GM10266 (cell line): ENCODE data around the gene HIPK1.

Experiments used
- DNase-seq: peaks from one replicate; pipeline ENCODE4 v3.0.0; 2012; ENCODE audit errors: extremely low spot score
- TF ChIP-seq, protein P1 (sequence below): IDR thresholded peaks from 2 replicates; pipeline ENCODE4 v1.5.1; 2012; ENCODE audit warnings: mild to moderate bottlenecking, low read depth; ENCODE audit not compliant: control insufficient read depth, insufficient read depth; ENCODE audit errors: missing control alignments

Gene HIPK1

DNA sequence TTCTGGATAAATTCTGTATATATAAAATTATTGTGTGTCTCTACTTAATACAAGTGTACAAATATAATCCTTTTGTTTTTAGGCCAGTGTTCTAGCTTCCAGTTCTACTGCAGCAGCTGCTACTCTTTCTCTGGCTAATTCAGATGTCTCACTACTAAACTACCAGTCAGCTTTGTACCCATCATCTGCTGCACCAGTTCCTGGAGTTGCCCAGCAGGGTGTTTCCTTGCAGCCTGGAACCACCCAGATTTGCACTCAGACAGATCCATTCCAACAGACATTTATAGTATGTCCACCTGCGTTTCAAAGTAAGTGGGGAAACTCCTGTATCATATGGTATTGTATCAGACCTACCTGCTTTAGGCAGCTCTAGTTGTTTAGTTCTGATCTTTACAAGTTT lies 28.9 kb downstream of the HIPK1 start:
- no peak for DNase-seq
- TF ChIP-seq, protein P1, sequence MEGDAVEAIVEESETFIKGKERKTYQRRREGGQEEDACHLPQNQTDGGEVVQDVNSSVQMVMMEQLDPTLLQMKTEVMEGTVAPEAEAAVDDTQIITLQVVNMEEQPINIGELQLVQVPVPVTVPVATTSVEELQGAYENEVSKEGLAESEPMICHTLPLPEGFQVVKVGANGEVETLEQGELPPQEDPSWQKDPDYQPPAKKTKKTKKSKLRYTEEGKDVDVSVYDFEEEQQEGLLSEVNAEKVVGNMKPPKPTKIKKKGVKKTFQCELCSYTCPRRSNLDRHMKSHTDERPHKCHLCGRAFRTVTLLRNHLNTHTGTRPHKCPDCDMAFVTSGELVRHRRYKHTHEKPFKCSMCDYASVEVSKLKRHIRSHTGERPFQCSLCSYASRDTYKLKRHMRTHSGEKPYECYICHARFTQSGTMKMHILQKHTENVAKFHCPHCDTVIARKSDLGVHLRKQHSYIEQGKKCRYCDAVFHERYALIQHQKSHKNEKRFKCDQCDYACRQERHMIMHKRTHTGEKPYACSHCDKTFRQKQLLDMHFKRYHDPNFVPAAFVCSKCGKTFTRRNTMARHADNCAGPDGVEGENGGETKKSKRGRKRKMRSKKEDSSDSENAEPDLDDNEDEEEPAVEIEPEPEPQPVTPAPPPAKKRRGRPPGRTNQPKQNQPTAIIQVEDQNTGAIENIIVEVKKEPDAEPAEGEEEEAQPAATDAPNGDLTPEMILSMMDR, result no peak

- TF ChIP-seq, protein P1, result no peak
- no peak for DNase-seq
Measured at GRCh38 chr1:113958691-113959090, 29.6 kb downstream of the HIPK1 start.

- TF ChIP-seq, protein P1, result no peak
- no peak for DNase-seq
Measured at GRCh38 chr1:113963281-113963906, 34.3 kb downstream of the HIPK1 start.

- TF ChIP-seq, protein P1, result no peak
- DNase-seq, result no peak
Measured at GRCh38 chr1:113965703-113966412, 36.7 kb downstream of the HIPK1 start.

DNA sequence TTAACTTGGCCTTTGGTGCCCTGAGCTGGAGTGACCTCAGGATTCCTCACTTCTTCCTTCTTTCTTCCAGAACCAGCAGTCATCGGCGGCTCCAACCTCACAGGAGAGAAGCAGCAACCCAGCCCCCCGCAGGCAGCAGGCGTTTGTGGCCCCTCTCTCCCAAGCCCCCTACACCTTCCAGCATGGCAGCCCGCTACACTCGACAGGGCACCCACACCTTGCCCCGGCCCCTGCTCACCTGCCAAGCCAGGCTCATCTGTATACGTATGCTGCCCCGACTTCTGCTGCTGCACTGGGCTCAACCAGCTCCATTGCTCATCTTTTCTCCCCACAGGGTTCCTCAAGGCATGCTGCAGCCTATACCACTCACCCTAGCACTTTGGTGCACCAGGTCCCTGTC lies 43.8 kb downstream of the HIPK1 start:
- TF ChIP-seq, protein P1, result no peak
- no peak for DNase-seq

- DNase-seq, result no peak
- TF ChIP-seq, protein P1, result no peak
Measured at GRCh38 chr1:113975211-113975895, 46.2 kb downstream of the HIPK1 start.
